HL-60 (cell line): ENCODE measurements around the gene GBP5.

Source experiments
- DNase-seq, 2 experiments: peaks; one replicate each; pipeline ENCODE4 v3.0.0-alpha.2; 2010 to 2020; ENCODE audit warnings: low read depth in 1 of 2, low spot score in 1 of 2
- H3K27ac ChIP-seq: fragments of 250-450 bp; sonication (Bioruptor Pico); replicated peaks from 2 replicates; pipeline ENCODE4 v1.5.1; 2020; ENCODE audit warnings: mild to moderate bottlenecking, moderate library complexity
- H3K27me3 ChIP-seq: fragments of 250-450 bp; sonication (Bioruptor Pico); 2 replicates; pipeline ENCODE4 v1.5.1; 2021; ENCODE audit warnings: mild to moderate bottlenecking, moderate library complexity; ENCODE audit not compliant: insufficient read depth, poor library complexity, severe bottlenecking
- H3K4me3 ChIP-seq: replicated peaks from 2 replicates; pipeline ENCODE4 v1.5.1; 2011; ENCODE audit warnings: mild to moderate bottlenecking, control low read depth, low read length; ENCODE audit not compliant: insufficient read depth
- GABPA ChIP-seq: IDR thresholded peaks from 2 replicates; pipeline ENCODE4 v1.6.1; 2012; ENCODE audit warnings: low read depth
- POLR2AphosphoS5 ChIP-seq: IDR thresholded peaks from 2 replicates; pipeline ENCODE4 v1.6.1; 2012; ENCODE audit warnings: low read depth
- REST ChIP-seq: IDR thresholded peaks from 2 replicates; pipeline ENCODE4 v1.6.1; 2012; ENCODE audit warnings: low read depth; ENCODE audit not compliant: insufficient replicate concordance
- SPI1 ChIP-seq: IDR thresholded peaks from 2 replicates; pipeline ENCODE4 v1.6.1; 2012; ENCODE audit warnings: low read depth, mild to moderate bottlenecking, borderline replicate concordance
- TF ChIP-seq, protein P1 (sequence below): IDR thresholded peaks from one replicate; pipeline ENCODE4 v1.5.1; 2011; ENCODE audit warnings: low read length, control low read depth, inconsistent platforms; ENCODE audit not compliant: insufficient read depth

Gene GBP5

GRCh38 chr1:89273324-89273778, 691 bp upstream of the GBP5 start:
- H3K4me3 ChIP-seq: no peak overlapping the region
- H3K27me3 ChIP-seq: no peaks in the 10 kb centered on the region
- no peak for TF ChIP-seq POLR2AphosphoS5
- no peak for TF ChIP-seq REST
- no peak for TF ChIP-seq GABPA
- TF ChIP-seq SPI1: no peak
- no peak for DNase-seq
- H3K27ac ChIP-seq: no peak overlapping the region

DNA sequence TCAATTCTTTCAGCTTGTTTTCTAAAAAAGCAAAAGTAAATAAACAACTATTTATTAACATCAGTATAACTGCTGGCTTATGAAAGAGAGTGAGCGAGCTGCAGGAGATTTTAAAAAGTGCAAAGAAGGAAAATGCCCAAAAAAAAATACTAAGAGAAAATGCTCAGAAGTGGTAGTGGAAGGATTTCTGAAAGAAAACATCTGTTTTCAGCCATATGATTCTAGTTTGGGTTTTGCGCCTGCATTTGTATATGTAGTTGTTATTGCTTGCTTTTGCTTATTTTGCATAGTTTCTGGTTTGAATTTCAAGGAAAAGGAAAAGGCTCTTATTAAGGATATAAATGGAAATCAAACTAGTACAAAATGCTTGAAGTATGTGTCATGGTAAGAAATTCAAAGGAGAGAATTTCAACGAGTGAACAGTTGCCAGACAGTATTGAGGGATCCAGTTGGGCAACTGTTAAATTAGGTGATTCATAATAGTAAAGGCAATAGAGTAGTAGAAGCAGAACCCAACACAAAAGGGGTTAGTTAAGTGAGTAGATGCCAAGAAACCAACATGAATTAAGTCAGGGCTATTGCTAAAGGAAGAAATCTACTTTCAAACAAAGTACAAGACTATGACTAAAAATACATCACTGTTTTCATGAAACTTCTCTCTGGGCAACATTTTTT, 1.2 kb downstream of the GBP5 start:
- Histone ChIP-seq H3K27me3 (no peaks in the 10 kb centered on the region), H3K4me3 (no peak overlapping the region), H3K27ac (no peak overlapping the region)
- no peak for DNase-seq
- TF ChIP-seq, protein P1, sequence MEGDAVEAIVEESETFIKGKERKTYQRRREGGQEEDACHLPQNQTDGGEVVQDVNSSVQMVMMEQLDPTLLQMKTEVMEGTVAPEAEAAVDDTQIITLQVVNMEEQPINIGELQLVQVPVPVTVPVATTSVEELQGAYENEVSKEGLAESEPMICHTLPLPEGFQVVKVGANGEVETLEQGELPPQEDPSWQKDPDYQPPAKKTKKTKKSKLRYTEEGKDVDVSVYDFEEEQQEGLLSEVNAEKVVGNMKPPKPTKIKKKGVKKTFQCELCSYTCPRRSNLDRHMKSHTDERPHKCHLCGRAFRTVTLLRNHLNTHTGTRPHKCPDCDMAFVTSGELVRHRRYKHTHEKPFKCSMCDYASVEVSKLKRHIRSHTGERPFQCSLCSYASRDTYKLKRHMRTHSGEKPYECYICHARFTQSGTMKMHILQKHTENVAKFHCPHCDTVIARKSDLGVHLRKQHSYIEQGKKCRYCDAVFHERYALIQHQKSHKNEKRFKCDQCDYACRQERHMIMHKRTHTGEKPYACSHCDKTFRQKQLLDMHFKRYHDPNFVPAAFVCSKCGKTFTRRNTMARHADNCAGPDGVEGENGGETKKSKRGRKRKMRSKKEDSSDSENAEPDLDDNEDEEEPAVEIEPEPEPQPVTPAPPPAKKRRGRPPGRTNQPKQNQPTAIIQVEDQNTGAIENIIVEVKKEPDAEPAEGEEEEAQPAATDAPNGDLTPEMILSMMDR: no peak
- TF ChIP-seq SPI1: no peak
- no peak for TF ChIP-seq GABPA

DNA sequence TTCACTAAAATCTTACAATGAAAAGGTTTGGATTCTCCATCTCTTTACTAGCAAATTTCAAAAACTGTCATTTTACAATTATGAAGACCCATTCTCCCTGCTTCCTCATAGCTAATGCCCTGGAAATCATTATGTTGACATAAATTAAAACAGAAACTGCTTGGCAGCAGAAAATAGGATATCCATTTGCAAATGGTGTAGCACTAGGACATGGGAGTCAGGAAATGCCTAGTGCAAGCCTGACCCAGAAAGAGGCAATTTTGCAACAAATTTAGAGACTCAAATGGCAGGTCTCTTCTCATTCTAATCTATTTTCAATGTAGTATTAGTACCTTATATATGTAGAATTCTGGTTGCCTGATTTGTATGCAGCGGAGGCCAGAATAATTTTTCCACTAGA, 2.2 kb downstream of the GBP5 start:
- DNase-seq: no peak
- H3K27ac ChIP-seq: no peak overlapping the region
- no peak overlapping the region for H3K4me3 ChIP-seq
- TF ChIP-seq SPI1 (no peak), GABPA (no peak)
- H3K27me3 ChIP-seq: no peaks in the 10 kb centered on the region

DNA sequence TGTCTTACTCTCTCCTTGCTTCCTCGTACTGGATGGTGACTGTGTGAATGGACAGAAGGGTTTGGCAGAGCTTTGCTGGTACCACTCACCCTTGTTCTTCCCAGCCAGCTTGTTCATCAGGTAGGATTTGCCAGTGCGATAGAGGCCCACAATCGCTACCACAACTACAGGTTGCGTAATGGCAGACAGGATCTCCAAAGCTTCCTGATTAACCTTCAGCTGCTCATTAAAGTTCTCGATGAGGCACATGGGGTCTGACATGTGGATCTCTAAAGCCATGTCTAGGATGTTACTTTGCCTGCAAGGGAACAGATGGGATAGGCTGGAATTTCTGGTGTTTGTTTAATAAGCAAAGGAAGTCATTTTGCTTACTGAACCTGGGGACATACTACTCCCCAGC, 3.4 kb downstream of the GBP5 start:
- no peak overlapping the region for H3K27ac ChIP-seq

More for the DNA sequence above, 3.4 kb downstream of the GBP5 start:
- no peak for TF ChIP-seq GABPA
- TF ChIP-seq POLR2AphosphoS5: no peak
- TF ChIP-seq, protein P1: no peak
- TF ChIP-seq REST: no peak
- TF ChIP-seq SPI1: no peak
- peak in 1 of 2 experiments; percentile 23 for DNase-seq
- H3K4me3 ChIP-seq: no peak overlapping the region
- no peaks in the 10 kb centered on the region for H3K27me3 ChIP-seq
